ENCODE measurements around the gene CAPZA1.

- no peak for TF ChIP-seq POLR2A (IDR thresholded peaks at IDR 0.05; ENCODE audit: low read length)
- TF ChIP-seq GATA1 (IDR thresholded peaks at IDR 0.05; ENCODE audit: low read depth, low read length), result no peak
Observed at GRCh38 chr1:112689196-112689841, 69.7 kb downstream of the CAPZA1 start.

Measured in erythroblast (primary cell).